ENCODE data around the gene ALDH3A1. TPM values are rescaled to one million over a fixed set of nuclear protein-coding genes. Genes with fewer than 3 reads are reported as not detected.
A peak's percentile ranks its signal among the peaks of the same experiment; 100 is the strongest.

ALDH3A1 gene
- under 1 TPM in 1 of 2 experiments, not detected in 1; 0.14 TPM for total RNA-seq

GRCh38 chr17:19747829-19748806 is at the start of gene ALDH3A1:
Gene ALDH3A1, minus strand, starts transcription at chr17:19748298. Its CDS starts 3,169 bp downstream, at chr17:19745129.
- Mint-ChIP-seq H3K27ac (no peak within 1 kb of the TSS), H3K27me3 (peaks cover 21% of the 10 kb centered on the region), H3K4me3 (no peak within 1 kb of the TSS), H3K4me1 (peaks cover 4% of the 10 kb centered on the region), H3K9me3 (ENCODE audit: low read depth) (no peaks in the 10 kb centered on the region), H3K36me3 (no peaks in the 10 kb centered on the region)
- ATAC-seq (no peak), DNase-seq (no peak)
- CTCF ChIA-PET: no interaction called here

- H3K4me1 Mint-ChIP-seq: no peaks in the 10 kb centered on the region
- peaks cover 23% of the 10 kb centered on the region for H3K9me3 Mint-ChIP-seq (ENCODE audit: low read depth)
- H3K27ac Mint-ChIP-seq: no peak overlapping the region
- H3K27me3 Mint-ChIP-seq: no peaks in the 10 kb centered on the region
- H3K36me3 Mint-ChIP-seq: peaks cover 65% of the 10 kb centered on the region
- CTCF ChIA-PET: interaction anchor here (1.7 kb wide), 1 partner anchor 30 kb away, joined by 7 read pairs; no protein-coding TSS in a partner anchor
- ATAC-seq (no peak), DNase-seq (no peak)
- no peak overlapping the region for H3K4me3 Mint-ChIP-seq
Measured at GRCh38 chr17:19796457-19796856, 48.4 kb upstream of the ALDH3A1 start.

- Mint-ChIP-seq H3K36me3 (peaks cover 65% of the 10 kb centered on the region), H3K4me3 (no peak overlapping the region), H3K4me1 (no peaks in the 10 kb centered on the region), H3K27ac (no peak overlapping the region), H3K27me3 (no peaks in the 10 kb centered on the region), H3K9me3 (ENCODE audit: low read depth) (peaks cover 20% of the 10 kb centered on the region)
- no peak for ATAC-seq
- DNase-seq: no peak
- CTCF ChIA-PET: no interaction called here
Measured at GRCh38 chr17:19791918-19792550, 43.9 kb upstream of the ALDH3A1 start.

GRCh38 chr17:19787733-19788357 is 39.7 kb upstream of the ALDH3A1 start:
- ATAC-seq (no peak), DNase-seq (no peak)
- no peak overlapping the region for H3K4me3 Mint-ChIP-seq
- H3K27me3 Mint-ChIP-seq: no peaks in the 10 kb centered on the region
- H3K36me3 Mint-ChIP-seq: peaks cover 27% of the 10 kb centered on the region
- no peak overlapping the region for H3K27ac Mint-ChIP-seq
- CTCF ChIA-PET: no interaction called here
- H3K9me3 Mint-ChIP-seq (ENCODE audit: low read depth): no peaks in the 10 kb centered on the region
- no peaks in the 10 kb centered on the region for H3K4me1 Mint-ChIP-seq

- no peak overlapping the region for H3K4me3 Mint-ChIP-seq
- peaks cover 4% of the 10 kb centered on the region for H3K4me1 Mint-ChIP-seq
- no peak for DNase-seq
- H3K27me3 Mint-ChIP-seq: no peaks in the 10 kb centered on the region
- ATAC-seq: no peak
- CTCF ChIA-PET: interaction anchor here (0.9 to 1.0 kb wide), 2 partner anchors 20 to 227 kb away, joined by 3 read pairs; no protein-coding TSS in a partner anchor
- peaks cover 19% of the 10 kb centered on the region for H3K36me3 Mint-ChIP-seq
- H3K27ac Mint-ChIP-seq: no peak overlapping the region
- no peaks in the 10 kb centered on the region for H3K9me3 Mint-ChIP-seq (ENCODE audit: low read depth)
Measured at GRCh38 chr17:19785854-19786253, 37.8 kb upstream of the ALDH3A1 start.

GRCh38 chr17:19781488-19782458 is 33.7 kb upstream of the ALDH3A1 start:
- Mint-ChIP-seq H3K9me3 (ENCODE audit: low read depth) (no peaks in the 10 kb centered on the region), H3K27ac (no peak overlapping the region), H3K27me3 (no peaks in the 10 kb centered on the region), H3K36me3 (peaks cover 5% of the 10 kb centered on the region), H3K4me1 (peaks cover 4% of the 10 kb centered on the region), H3K4me3 (no peak overlapping the region)
- CTCF ChIA-PET: interaction anchor here (0.9 to 1.2 kb wide), 3 partner anchors 15 to 135 kb away, joined by 3 to 9 read pairs (median 3); no protein-coding TSS in a partner anchor
- ATAC-seq (no peak), DNase-seq (no peak)

GRCh38 chr17:19780846-19781245 is 32.7 kb upstream of the ALDH3A1 start:
- peaks cover 4% of the 10 kb centered on the region for H3K4me1 Mint-ChIP-seq
- CTCF ChIA-PET: interaction anchor here (1.2 kb wide), 1 partner anchor 19 kb away, joined by 3 read pairs; no protein-coding TSS in a partner anchor
- DNase-seq: no peak
- no peak overlapping the region for H3K27ac Mint-ChIP-seq
- ATAC-seq: no peak
- H3K4me3 Mint-ChIP-seq: no peak overlapping the region
- no peaks in the 10 kb centered on the region for H3K9me3 Mint-ChIP-seq (ENCODE audit: low read depth)
- no peaks in the 10 kb centered on the region for H3K27me3 Mint-ChIP-seq
- peaks cover 5% of the 10 kb centered on the region for H3K36me3 Mint-ChIP-seq

GRCh38 chr17:19773534-19773933 is 25.4 kb upstream of the ALDH3A1 start:
- ATAC-seq (no peak), DNase-seq (no peak)
- peaks cover 1% of the 10 kb centered on the region for H3K36me3 Mint-ChIP-seq
- CTCF ChIA-PET: interaction anchor here (0.7 to 1.3 kb wide), 2 partner anchors 9 to 16 kb away, joined by 3 read pairs; no protein-coding TSS in a partner anchor
- no peak overlapping the region for H3K4me3 Mint-ChIP-seq
- H3K27me3 Mint-ChIP-seq: no peaks in the 10 kb centered on the region
- H3K9me3 Mint-ChIP-seq (ENCODE audit: low read depth): no peaks in the 10 kb centered on the region
- H3K27ac Mint-ChIP-seq: no peak overlapping the region
- H3K4me1 Mint-ChIP-seq: peaks cover 11% of the 10 kb centered on the region

- H3K36me3 Mint-ChIP-seq: peaks cover 1% of the 10 kb centered on the region
- no peak overlapping the region for H3K4me3 Mint-ChIP-seq
- DNase-seq: no peak
- peak; percentile 20 for ATAC-seq
- no peak overlapping the region for H3K27ac Mint-ChIP-seq
- H3K27me3 Mint-ChIP-seq: no peaks in the 10 kb centered on the region
- H3K9me3 Mint-ChIP-seq (ENCODE audit: low read depth): no peaks in the 10 kb centered on the region
- CTCF ChIA-PET: interaction anchor here (1.1 to 1.5 kb wide), 4 partner anchors 9 to 409 kb away, joined by 3 read pairs; partner anchors contain the start of gene B9D1
- H3K4me1 Mint-ChIP-seq: peaks cover 16% of the 10 kb centered on the region
Measured at GRCh38 chr17:19771971-19772630, 24.0 kb upstream of the ALDH3A1 start.

GRCh38 chr17:19770985-19771735 is 23.1 kb upstream of the ALDH3A1 start:
- Mint-ChIP-seq H3K27ac (no peak overlapping the region), H3K27me3 (no peaks in the 10 kb centered on the region), H3K4me1 (peaks cover 21% of the 10 kb centered on the region), H3K4me3 (no peak overlapping the region), H3K9me3 (ENCODE audit: low read depth) (no peaks in the 10 kb centered on the region), H3K36me3 (no peaks in the 10 kb centered on the region)
- no peak for DNase-seq
- no peak for ATAC-seq
- CTCF ChIA-PET: interaction anchor here (1.5 kb wide), 1 partner anchor 408 kb away, joined by 3 read pairs; the partner anchor contains the start of gene B9D1

GRCh38 chr17:19769946-19770652 is 22.0 kb upstream of the ALDH3A1 start:
- Mint-ChIP-seq H3K4me1 (peaks cover 21% of the 10 kb centered on the region), H3K27ac (no peak overlapping the region)
- DNase-seq: no peak

More at GRCh38 chr17:19769946-19770652, 22.0 kb upstream of the ALDH3A1 start:
- Mint-ChIP-seq H3K27me3 (no peaks in the 10 kb centered on the region), H3K36me3 (no peaks in the 10 kb centered on the region), H3K9me3 (ENCODE audit: low read depth) (no peaks in the 10 kb centered on the region), H3K4me3 (no peak overlapping the region)
- CTCF ChIA-PET: interaction anchor here (0.7 to 1.2 kb wide), 2 partner anchors 9 to 306 kb away, joined by 3 read pairs; no protein-coding TSS in a partner anchor
- ATAC-seq: no peak
